Measurements from ENCODE around the gene KCNA10.

- TF ChIP-seq POLR2A (IDR thresholded peaks at IDR 0.05; ENCODE audit: low read depth, low read length) (no peak), POLR2AphosphoS5 (IDR thresholded peaks at IDR 0.05; ENCODE audit: low read depth, low read length) (no peak), TAF1 (IDR thresholded peaks at IDR 0.05; ENCODE audit: borderline replicate concordance, low read depth, low read length) (no peak)
Measured at GRCh38 chr1:110565565-110565964, 46.6 kb upstream of the KCNA10 start.

Data from GM12892 (cell line).